B cell (primary cell): Measurements from ENCODE around the gene KRTAP4-6. TPM values are rescaled to one million over a fixed set of nuclear protein-coding genes. Genes with fewer than 3 reads are reported as not detected.
"Not testable (repeated sequence)": the region's sequence is repeated elsewhere in the genome, so short reads cannot be mapped to it uniquely, and the experiment has no call there.

Experiments
- ATAC-seq: fragments of 200-7000 bp; cut with Tn5 transposase; one replicate; pipeline ENCODE4 v1.10.0; 2021; ENCODE audit warnings: low read depth, mild to moderate bottlenecking, moderate number of reproducible peaks, moderate library complexity
- CTCF ChIA-PET: fragments of 350-600 bp; sonication (Branson Sonifier 250); formaldehyde crosslinking; loops from one replicate; lab custom pipeline; 2021; ENCODE audit warnings: antibody characterized with exemption, inconsistent platforms; lab: Charles Lee
- POLR2A ChIA-PET: fragments of 350-600 bp; sonication (Branson Sonifier 250); formaldehyde crosslinking; loops from one replicate; lab custom pipeline; 2021; ENCODE audit warnings: antibody characterized with exemption; lab: Charles Lee
- DNase-seq: peaks from one replicate; pipeline ENCODE4 v3.0.0; 2013
- H2AFZ ChIP-seq: 2 replicates; pipeline ENCODE4 v1.6.1; 2012; ENCODE audit warnings: mild to moderate bottlenecking, low read depth, low read length; ENCODE audit not compliant: insufficient read depth, poor library complexity, severe bottlenecking
- H3K27ac ChIP-seq, 2 donors: 1 replicate in 1 of 2; 2 replicates in 1 of 2; pipeline ENCODE4 v1.5.1; 2012 to 2013; ENCODE audit warnings: low read length in 2 of 2, mild to moderate bottlenecking in 2 of 2, moderate library complexity in 1 of 2
- H3K27me3 ChIP-seq, 4 experiments: fragments of 200-600 bp in 1 of 4; sonication (generic) in 1 of 4; replicated peaks in 1 of 4; 1 replicate in 2 of 4; 2 replicates in 2 of 4; pipeline versions ENCODE4 v1.6.1 to v1.7.0; 2013 to 2016; ENCODE audit warnings: low read length in 3 of 4, mild to moderate bottlenecking in 2 of 4, mixed read lengths in 1 of 4, moderate library complexity in 1 of 4; ENCODE audit not compliant: insufficient read depth in 4 of 4, control insufficient read depth in 3 of 4; ENCODE audit errors: control extremely low read depth in 1 of 4
- H3K36me3 ChIP-seq, 2 experiments: replicated peaks in 1 of 2; 1 replicate in 1 of 2; 2 replicates in 1 of 2; pipeline versions ENCODE4 v1.6.1 to v1.7.1; 2013; ENCODE audit warnings: low read length in 1 of 2; ENCODE audit not compliant: insufficient read depth in 2 of 2, control insufficient read depth in 1 of 2; ENCODE audit errors: control extremely low read depth in 1 of 2, extremely low read depth in 1 of 2
- H3K4me1 ChIP-seq, 2 donors: fragments of 200-600 bp in 1 of 2; sonication (generic) in 1 of 2; 1 replicate in 1 of 2; 2 replicates in 1 of 2; pipeline versions ENCODE4 v1.5.1 to v1.6.1; 2013 to 2017; ENCODE audit warnings: low read length in 2 of 2; ENCODE audit not compliant: control insufficient read depth in 2 of 2, insufficient read depth in 2 of 2
- H3K4me2 ChIP-seq: replicated peaks from 2 replicates; pipeline ENCODE3; 2012; ENCODE audit warnings: mild to moderate bottlenecking, low read depth, low read length; ENCODE audit not compliant: poor library complexity, severe bottlenecking
- H3K4me3 ChIP-seq, 5 experiments: fragments of 200-600 bp in 1 of 5; sonication (generic) in 1 of 5; 1 replicate in 3 of 5; 2 replicates in 2 of 5; pipeline versions ENCODE4 v1.5.1 to v1.7.0; 2011 to 2016; ENCODE audit warnings: low read length in 4 of 5, mild to moderate bottlenecking in 4 of 5, low read depth in 2 of 5, control low read depth in 1 of 5, moderate library complexity in 1 of 5; ENCODE audit not compliant: insufficient read depth in 1 of 5; ENCODE audit errors: control extremely low read depth in 1 of 5, extremely low read depth in 1 of 5
- H3K79me2 ChIP-seq: fragments of 200-600 bp; sonication (generic); one replicate; pipeline ENCODE4 v1.6.0; 2016; ENCODE audit warnings: low read length; ENCODE audit not compliant: control insufficient read depth, insufficient read depth
- H3K9ac ChIP-seq: fragments of 200-600 bp; sonication (generic); 2 replicates; pipeline ENCODE4 v1.6.1; 2017; ENCODE audit warnings: mild to moderate bottlenecking, low read length, moderate library complexity
- H3K9me3 ChIP-seq, 3 donors: one replicate each; pipeline versions ENCODE4 v1.6.1 to v1.7.1; 2013; ENCODE audit warnings: low read length in 2 of 3; ENCODE audit not compliant: control insufficient read depth in 2 of 3, insufficient read depth in 1 of 3; ENCODE audit errors: control extremely low read depth in 1 of 3
- H4K20me1 ChIP-seq: 2 replicates; pipeline ENCODE4 v1.6.0; 2012; ENCODE audit warnings: mild to moderate bottlenecking, low read length; ENCODE audit not compliant: insufficient read depth, control insufficient read depth, poor library complexity, severe bottlenecking
- H3K27ac Mint-ChIP-seq: one replicate; pipeline ENCODE4 v1.8.0; 2021; ENCODE audit warnings: mixed read lengths
- H3K27me3 Mint-ChIP-seq: one replicate; pipeline ENCODE4 v1.8.0; 2021; ENCODE audit warnings: mixed read lengths
- H3K4me1 Mint-ChIP-seq: one replicate; pipeline ENCODE4 v1.8.0; 2021; ENCODE audit warnings: mixed read lengths
- H3K4me3 Mint-ChIP-seq: one replicate; pipeline ENCODE4 v1.8.0; 2021; ENCODE audit warnings: mixed read lengths
- H3K9me3 Mint-ChIP-seq: one replicate; pipeline ENCODE4 v1.8.0; 2022; ENCODE audit warnings: mixed read lengths; ENCODE audit not compliant: insufficient read depth
- CTCF ChIP-seq: fragments of 200-600 bp; IDR thresholded peaks from one replicate; pipeline ENCODE4 v1.8.0; 2022; ENCODE audit warnings: antibody characterized with exemption, mild to moderate bottlenecking
- EZH2 ChIP-seq: IDR thresholded peaks from 2 replicates; pipeline ENCODE4 v1.6.1; 2012; ENCODE audit warnings: borderline replicate concordance, low read depth, mild to moderate bottlenecking, moderate library complexity, low read length; ENCODE audit not compliant: insufficient read depth, poor library complexity, severe bottlenecking
- WGBS: methylation state at CpG from one replicate; pipeline ENCODE4 v1.1.5; 2013; ENCODE audit warnings: missing lambda C conversion rate; ENCODE audit not compliant: insufficient coverage; 5-methylcytosine and 5-hydroxymethylcytosine counted together
- intact Hi-C: fragments of 100-400 bp; cut with micrococcal nuclease; formaldehyde crosslinking; loops from one replicate; pipeline ENCODE4 v1.10.0; 2022
- polyA plus RNA-seq: library from polyadenylated mRNA; depleted of rRNA; stranded (reverse); fragments of >200 nt; gene quantifications from 2 replicates; pipeline ENCODE4 v1.2.3, GENCODE V29; 2012
- total RNA-seq, 2 donors: library from RNA; stranded (reverse); fragments of 120-200 nt in 1 of 2; gene quantifications; 1 replicate in 1 of 2; 2 replicates in 1 of 2; pipeline versions ENCODE4 v1.2.3 to v1.2.4, GENCODE V29; 2013 to 2022

Gene KRTAP4-6
- total and polyA plus RNA-seq, 2 donors (not counting 1 experiment from before 2014, with no cell fraction given), result not detected

- CTCF ChIA-PET, result no interaction called here
- no peak overlapping the region for H3K4me3 Mint-ChIP-seq
- no peak overlapping the region for H2AFZ ChIP-seq
- no peak for DNase-seq
- peaks cover 13% of the 10 kb centered on the region for H3K4me1 Mint-ChIP-seq
- no peak overlapping the region for H3K27ac ChIP-seq
- no peaks in the 10 kb centered on the region for H4K20me1 ChIP-seq
- intact Hi-C loops, result no loop called here
- peaks cover 31 to 32% of the 10 kb centered on the region in 2 donors for H3K4me1 ChIP-seq
- no peaks in the 10 kb centered on the region for H3K36me3 ChIP-seq
- ATAC-seq, result no peak
- POLR2A ChIA-PET, result no interaction called here
- no peak overlapping the region for H3K27ac Mint-ChIP-seq
- no peaks in the 10 kb centered on the region for H3K79me2 ChIP-seq
- peaks cover 11% of the 10 kb centered on the region for H3K27me3 Mint-ChIP-seq
- peaks cover 0 to 5% (median 3%) of the 10 kb centered on the region in 3 donors for H3K9me3 ChIP-seq
- H3K9me3 Mint-ChIP-seq, result no peaks in the 10 kb centered on the region
- no peak overlapping the region for H3K4me2 ChIP-seq
- WGBS, result no CpG with 5 or more reads among the region's 2 CpGs
- H3K4me3 ChIP-seq, result no peak overlapping the region
- no peaks in the 10 kb centered on the region for H3K27me3 ChIP-seq
- no peak for TF ChIP-seq CTCF
- TF ChIP-seq EZH2, result no peak
- no peak overlapping the region for H3K9ac ChIP-seq
These were observed 15.3 kb downstream of the KRTAP4-6 start for GRCh38 chr17:41125064-41125463.

DNA sequence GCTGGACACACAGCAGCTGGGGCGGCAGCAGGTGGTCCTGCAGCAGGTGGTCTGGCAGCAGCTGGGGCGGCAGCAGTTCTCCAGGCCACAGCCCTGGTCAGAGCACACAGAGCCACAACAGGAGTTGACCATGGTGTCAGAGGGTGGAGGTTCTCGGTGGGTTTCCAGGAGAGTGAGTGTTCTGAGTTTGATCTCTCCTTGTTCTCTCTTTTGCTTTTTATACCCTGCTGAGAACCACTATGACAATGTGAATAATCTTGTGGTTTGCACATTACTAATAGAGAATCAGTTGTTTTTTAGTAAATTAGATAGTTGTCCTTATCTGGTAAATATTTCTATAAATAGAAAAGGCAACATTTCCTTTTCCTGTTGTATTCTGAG is 16.4 kb downstream of the KRTAP4-6 start, which contains the start of gene KRTAP4-12:
Gene KRTAP4-12, minus strand, starts transcription at position 192 of the 381 bp plus-strand sequence. Its CDS starts 60 bp downstream, at position 132.
- CTCF ChIA-PET, H3K27ac Mint-ChIP-seq, DNase-seq, H2AFZ ChIP-seq, H3K79me2 ChIP-seq, H3K36me3 ChIP-seq, ATAC-seq, H4K20me1 ChIP-seq, H3K9ac ChIP-seq, H3K9me3 Mint-ChIP-seq, H3K9me3 ChIP-seq, POLR2A ChIA-PET, H3K27me3 ChIP-seq: not testable (repeated sequence)
- peaks cover 37 to 41% of the 10 kb centered on the region in 2 donors for H3K4me1 ChIP-seq
- H3K4me1 Mint-ChIP-seq, result peaks cover 18% of the 10 kb centered on the region
- H3K27me3 Mint-ChIP-seq, result peaks cover 13% of the 10 kb centered on the region
- peak within 1 kb of the TSS; percentile 3 for H3K4me2 ChIP-seq
- H3K4me3 ChIP-seq, result peak within 1 kb of the TSS in 1 of 5 experiments; percentile 13
- 90% methylated on average over 2 of the region's 3 CpGs for WGBS
- H3K4me3 Mint-ChIP-seq, result peak within 1 kb of the TSS; percentile 24
- intact Hi-C loops, result loop anchor here (5.0 kb wide), 1 partner anchor 183 kb away; the partner anchor contains the start of gene KRTAP16-1
- H3K27ac ChIP-seq, result peak within 1 kb of the TSS in 1 of 2 donors; percentile 25

GRCh38 chr17:41123292-41123990 is 16.9 kb downstream of the KRTAP4-6 start:
- Histone ChIP-seq H3K4me2 (peak overlapping the region; percentile 3), H3K4me3 (peak overlapping the region in 1 of 5 experiments; percentile 13), H3K27ac (peak overlapping the region in 1 of 2 donors; percentile 25), H3K4me1 (peaks cover 43 to 46% of the 10 kb centered on the region in 2 donors)
- H3K9ac ChIP-seq, CTCF ChIA-PET, DNase-seq, H3K9me3 ChIP-seq, ATAC-seq, H3K27me3 ChIP-seq, POLR2A ChIA-PET, H3K27ac Mint-ChIP-seq, H3K9me3 Mint-ChIP-seq, H4K20me1 ChIP-seq, H3K36me3 ChIP-seq, H3K79me2 ChIP-seq, H2AFZ ChIP-seq: not testable (repeated sequence)
- Mint-ChIP-seq H3K27me3 (peaks cover 13% of the 10 kb centered on the region), H3K4me1 (peaks cover 22% of the 10 kb centered on the region), H3K4me3 (peak overlapping the region; percentile 24)
- intact Hi-C loops, result loop anchor here (5.0 kb wide), 1 partner anchor 184 kb away; the partner anchor contains the start of gene KRTAP16-1
- 77% methylated on average over 12 of the region's 12 CpGs for WGBS
